Mucosa of descending colon (tissue), 3 donors: ENCODE data around the gene CHRM2. TPM values are rescaled to one million over a fixed set of nuclear protein-coding genes. Genes with fewer than 3 reads are reported as not detected.

ENCODE experiments used
- ATAC-seq: fragments of 200-7000 bp; cut with Tn5 transposase; one replicate; pipeline ENCODE4 v1.9.1; 2020; ENCODE audit warnings: mild to moderate bottlenecking, moderate library complexity
- DNase-seq, 3 donors: peaks; one replicate each; pipeline ENCODE4 v3.0.0-alpha.2; 2020
- H3K36me3 ChIP-seq: fragments of 200-600 bp; one replicate; pipeline ENCODE4 v1.8.0; 2021; ENCODE audit warnings: low read depth, mild to moderate bottlenecking
- H3K4me1 ChIP-seq: fragments of 200-600 bp; one replicate; pipeline ENCODE4 v1.8.0; 2021; ENCODE audit warnings: low read depth, mild to moderate bottlenecking
- H3K4me3 ChIP-seq: fragments of 200-600 bp; one replicate; pipeline ENCODE4 v1.8.0; 2021; ENCODE audit warnings: mild to moderate bottlenecking
- H3K9me3 ChIP-seq: fragments of 200-600 bp; one replicate; pipeline ENCODE4 v1.8.0; 2021; ENCODE audit warnings: mild to moderate bottlenecking
- intact Hi-C, 2 donors: fragments of 100-400 bp; cut with DNase I in 1 of 2; cut with micrococcal nuclease in 1 of 2; formaldehyde crosslinking; loops; one replicate each; pipeline versions ENCODE4 v1.11.0 to v1.11.1; 2022; cut with DNase I, micrococcal nuclease
- total RNA-seq, 3 donors: library from RNA; stranded (reverse); fragmentation: NEBNext Ultra II Directional in 2 of 3; extraction: Animal tissue kit (Norgen Biotek cat#: 25700) in 2 of 3; gene quantifications; one replicate each; pipeline versions ENCODE4 v1.2.1 to v1.2.4, GENCODE V29; 2021 to 2023
- TF ChIP-seq, protein P1 (sequence below): fragments of 200-600 bp; IDR thresholded peaks from one replicate; pipeline ENCODE4 v1.8.0; 2022; ENCODE audit warnings: antibody characterized with exemption, mild to moderate bottlenecking
- donor health status: DM: no; HTN: no; CAD: no; lungs with moderate emphysema.
- donor health status: DM: no; HTN: no; CAD: no.
- donor health status: DM: no; HTN: yes; CAD: no.

Gene CHRM2
- total RNA-seq, 3 donors from 2014 or later: 1.4 to 84.0 (median 7.4) TPM

DNA sequence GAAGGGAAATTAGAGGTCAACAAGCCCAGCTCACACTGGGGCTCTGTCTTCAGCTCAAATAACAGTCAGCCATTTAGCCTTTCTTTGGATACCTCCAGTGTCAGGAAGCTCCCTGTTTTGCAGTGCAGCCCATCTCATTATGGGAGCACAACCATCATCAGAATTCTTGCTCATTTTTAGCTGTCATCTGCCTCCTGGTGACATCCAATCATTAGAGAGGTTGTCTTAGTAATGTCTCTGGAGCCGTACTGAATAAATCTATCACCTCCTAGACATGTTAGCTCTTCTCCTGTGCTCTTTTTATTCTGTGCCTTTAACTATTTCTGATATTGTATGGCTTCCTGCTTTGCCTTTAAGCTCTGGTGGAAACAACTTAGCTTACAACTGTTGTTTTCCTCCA, 74.5 kb downstream of the CHRM2 start:
- H3K9me3 ChIP-seq: peaks cover 3% of the 10 kb centered on the region
- intact Hi-C loops: no loop called here
- DNase-seq: no peak
- H3K36me3 ChIP-seq: no peaks in the 10 kb centered on the region
- TF ChIP-seq, protein P1, sequence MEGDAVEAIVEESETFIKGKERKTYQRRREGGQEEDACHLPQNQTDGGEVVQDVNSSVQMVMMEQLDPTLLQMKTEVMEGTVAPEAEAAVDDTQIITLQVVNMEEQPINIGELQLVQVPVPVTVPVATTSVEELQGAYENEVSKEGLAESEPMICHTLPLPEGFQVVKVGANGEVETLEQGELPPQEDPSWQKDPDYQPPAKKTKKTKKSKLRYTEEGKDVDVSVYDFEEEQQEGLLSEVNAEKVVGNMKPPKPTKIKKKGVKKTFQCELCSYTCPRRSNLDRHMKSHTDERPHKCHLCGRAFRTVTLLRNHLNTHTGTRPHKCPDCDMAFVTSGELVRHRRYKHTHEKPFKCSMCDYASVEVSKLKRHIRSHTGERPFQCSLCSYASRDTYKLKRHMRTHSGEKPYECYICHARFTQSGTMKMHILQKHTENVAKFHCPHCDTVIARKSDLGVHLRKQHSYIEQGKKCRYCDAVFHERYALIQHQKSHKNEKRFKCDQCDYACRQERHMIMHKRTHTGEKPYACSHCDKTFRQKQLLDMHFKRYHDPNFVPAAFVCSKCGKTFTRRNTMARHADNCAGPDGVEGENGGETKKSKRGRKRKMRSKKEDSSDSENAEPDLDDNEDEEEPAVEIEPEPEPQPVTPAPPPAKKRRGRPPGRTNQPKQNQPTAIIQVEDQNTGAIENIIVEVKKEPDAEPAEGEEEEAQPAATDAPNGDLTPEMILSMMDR: no peak
- no peak for ATAC-seq
- H3K4me3 ChIP-seq: no peak overlapping the region
- no peaks in the 10 kb centered on the region for H3K4me1 ChIP-seq

- Histone ChIP-seq H3K9me3 (peaks cover 6% of the 10 kb centered on the region), H3K36me3 (no peaks in the 10 kb centered on the region), H3K4me3 (no peak overlapping the region), H3K4me1 (no peaks in the 10 kb centered on the region)
- TF ChIP-seq, protein P1: no peak
- intact Hi-C loops: no loop called here
- ATAC-seq (no peak), DNase-seq (no peak)
Observed at GRCh38 chr7:136947347-136947746, 78.9 kb downstream of the CHRM2 start.

GRCh38 chr7:136950331-136950730, 81.9 kb downstream of the CHRM2 start:
- TF ChIP-seq, protein P1: no peak
- intact Hi-C loops: no loop called here
- Histone ChIP-seq H3K9me3 (peaks cover 14% of the 10 kb centered on the region), H3K4me3 (no peak overlapping the region), H3K4me1 (no peaks in the 10 kb centered on the region), H3K36me3 (no peaks in the 10 kb centered on the region)
- DNase-seq (no peak), ATAC-seq (no peak)

DNA sequence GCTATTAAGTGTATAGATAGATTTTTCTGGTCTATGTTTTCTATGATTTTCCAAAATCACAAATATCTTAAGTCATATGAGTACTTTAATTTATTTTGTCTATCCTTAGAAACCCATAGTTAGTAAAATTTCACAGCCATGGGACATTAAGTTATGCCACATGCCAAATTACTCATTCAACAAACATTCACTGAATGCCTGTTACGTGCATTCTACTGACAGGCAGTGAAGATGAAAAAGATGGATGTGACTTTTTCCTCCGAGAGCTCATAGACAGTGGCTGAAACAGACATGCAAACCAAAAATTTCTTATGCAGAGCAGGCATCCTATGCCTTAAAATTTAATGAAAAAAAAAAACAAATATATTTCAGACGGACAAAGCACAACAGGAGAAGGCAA, 84.9 kb downstream of the CHRM2 start:
- intact Hi-C loops: no loop called here
- ATAC-seq (no peak), DNase-seq (no peak)
- Histone ChIP-seq H3K4me1 (no peaks in the 10 kb centered on the region), H3K36me3 (no peaks in the 10 kb centered on the region), H3K4me3 (no peak overlapping the region), H3K9me3 (peaks cover 15% of the 10 kb centered on the region)
- TF ChIP-seq, protein P1: no peak

DNA sequence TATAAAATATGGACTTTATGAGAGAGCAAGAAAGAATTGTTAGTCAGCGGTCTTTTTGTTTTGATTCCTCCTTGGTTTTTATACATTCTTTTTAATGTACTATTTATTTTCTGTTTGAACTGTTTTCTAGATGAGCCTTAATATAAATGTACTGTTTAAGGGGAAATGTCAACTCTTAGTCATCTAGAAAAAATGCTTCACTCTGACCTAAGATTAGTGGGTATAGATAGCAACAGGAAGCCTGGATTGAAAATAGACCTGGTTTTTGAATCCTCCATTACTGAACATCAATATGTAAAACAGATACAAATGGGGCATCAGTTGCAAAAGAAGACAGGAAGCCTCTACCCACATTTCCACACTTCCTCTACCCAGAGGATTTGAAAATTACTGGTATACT, 87.8 kb downstream of the CHRM2 start:
- Histone ChIP-seq H3K4me3 (no peak overlapping the region), H3K4me1 (no peaks in the 10 kb centered on the region), H3K36me3 (no peaks in the 10 kb centered on the region), H3K9me3 (peaks cover 11% of the 10 kb centered on the region)
- no peak for DNase-seq
- TF ChIP-seq, protein P1: no peak
- intact Hi-C loops: no loop called here
- ATAC-seq: no peak

DNA sequence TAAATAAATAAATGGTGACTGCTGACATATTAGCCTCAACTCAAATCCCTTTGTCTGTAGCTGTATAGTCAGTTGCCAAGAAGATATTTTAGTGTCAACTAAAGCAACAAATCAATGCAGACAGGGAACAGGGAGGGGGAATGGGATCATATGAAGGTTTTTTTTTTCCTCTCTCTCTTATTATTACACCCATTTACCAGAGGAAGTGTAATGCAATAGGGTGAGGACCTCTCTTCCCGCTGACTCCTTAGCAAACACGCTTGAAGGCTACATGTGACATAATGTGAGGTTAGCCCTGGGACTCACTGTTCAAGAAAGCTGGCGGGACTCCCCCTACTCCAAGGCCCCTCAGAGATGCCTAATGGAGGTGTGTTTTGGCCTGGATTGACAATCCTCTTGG, 88.2 kb downstream of the CHRM2 start:
- no peaks in the 10 kb centered on the region for H3K4me1 ChIP-seq
- intact Hi-C loops: no loop called here
- H3K36me3 ChIP-seq: no peaks in the 10 kb centered on the region
- DNase-seq (no peak), ATAC-seq (no peak)
- H3K9me3 ChIP-seq: peaks cover 11% of the 10 kb centered on the region
- H3K4me3 ChIP-seq: no peak overlapping the region
- TF ChIP-seq, protein P1: no peak
